GM18909 (cell line): ENCODE results near the gene PSTPIP1.

Source experiments
- ATAC-seq: cut with Tn5 transposase; IDR thresholded peaks from one replicate; pipeline ENCODE4 v1.9.1; 2021; ENCODE audit warnings: mild to moderate bottlenecking; ENCODE audit not compliant: unreplicated experiment, poor library complexity

Gene PSTPIP1

DNA sequence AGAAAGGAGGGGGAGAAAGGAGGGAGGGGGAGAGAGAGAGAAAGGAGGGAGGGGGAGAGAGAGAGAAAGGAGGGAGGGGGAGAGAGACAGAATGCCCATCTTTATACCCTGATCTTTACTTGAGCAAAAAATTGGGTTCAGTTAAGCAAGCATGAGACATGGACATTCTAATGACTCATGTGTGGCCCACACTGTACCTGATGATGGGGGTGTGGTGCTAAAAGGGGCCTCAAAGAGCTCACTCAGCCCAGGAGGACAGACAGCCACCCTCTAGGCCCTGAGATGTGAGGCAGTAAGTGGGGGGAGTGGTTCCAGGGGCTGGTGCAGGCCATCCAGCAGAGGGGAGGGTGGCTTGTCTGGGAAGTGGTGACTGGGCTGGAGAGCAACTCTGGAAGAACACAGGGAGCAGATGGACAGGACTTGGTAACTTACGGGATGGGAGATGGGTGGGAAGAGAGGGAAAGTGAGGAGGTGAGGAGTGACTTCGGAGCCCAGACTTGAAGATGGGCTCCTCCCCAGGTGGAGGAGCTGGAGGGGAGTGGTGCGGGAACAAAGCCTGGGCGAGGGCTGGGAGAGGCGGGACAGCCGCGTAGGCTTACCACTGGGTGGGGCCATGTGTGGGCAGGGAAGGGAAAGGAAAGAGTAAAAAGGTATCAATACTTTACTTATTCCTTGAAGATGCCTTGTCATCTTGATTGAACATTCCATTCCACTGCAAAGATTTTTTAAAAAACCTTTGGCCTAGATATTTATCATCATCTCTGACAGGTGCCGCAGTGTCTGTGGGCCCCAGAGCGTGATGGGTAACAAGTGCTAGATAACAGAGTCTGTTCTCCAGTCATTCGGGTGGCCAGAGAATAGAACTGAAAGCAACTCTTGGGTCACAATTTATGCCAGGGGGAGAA lies 43.6 kb downstream of the PSTPIP1 start:
- no peak for ATAC-seq

DNA sequence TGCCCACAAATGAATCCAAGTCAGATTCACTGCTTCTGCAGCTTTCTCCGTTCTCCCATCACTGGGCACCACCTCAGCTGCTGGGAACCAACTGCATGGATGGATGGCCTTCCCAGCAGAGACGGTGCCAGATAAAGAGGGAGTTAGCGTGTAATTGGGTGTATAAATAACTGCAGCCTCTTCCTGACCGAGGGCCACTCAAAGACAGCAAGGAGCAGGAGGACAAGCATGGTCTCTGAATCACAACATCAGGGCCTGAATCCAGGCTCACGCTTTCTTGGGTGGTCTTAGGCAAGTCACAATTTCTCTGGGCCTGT lies 44.2 kb downstream of the PSTPIP1 start:
- ATAC-seq: no peak

DNA sequence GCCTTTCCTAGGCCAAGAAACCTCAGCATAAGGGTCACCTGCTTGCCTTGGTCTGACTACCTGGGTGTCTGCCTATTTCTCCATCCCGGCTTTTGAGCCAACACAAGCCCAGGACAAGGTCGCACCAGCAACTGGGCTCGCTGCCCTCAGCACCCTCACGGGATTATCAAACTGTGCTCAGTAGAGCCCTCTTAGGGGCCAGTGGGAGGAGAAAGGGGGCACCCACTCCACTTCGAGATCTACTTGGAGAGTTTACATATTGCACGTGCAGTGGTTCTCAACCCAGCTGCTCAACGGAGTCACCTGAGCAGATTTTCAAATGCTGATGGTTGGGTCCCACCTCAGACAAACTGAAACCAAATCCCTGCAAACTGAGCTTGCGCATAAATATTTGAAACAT lies 44.9 kb downstream of the PSTPIP1 start:
- ATAC-seq: no peak

DNA sequence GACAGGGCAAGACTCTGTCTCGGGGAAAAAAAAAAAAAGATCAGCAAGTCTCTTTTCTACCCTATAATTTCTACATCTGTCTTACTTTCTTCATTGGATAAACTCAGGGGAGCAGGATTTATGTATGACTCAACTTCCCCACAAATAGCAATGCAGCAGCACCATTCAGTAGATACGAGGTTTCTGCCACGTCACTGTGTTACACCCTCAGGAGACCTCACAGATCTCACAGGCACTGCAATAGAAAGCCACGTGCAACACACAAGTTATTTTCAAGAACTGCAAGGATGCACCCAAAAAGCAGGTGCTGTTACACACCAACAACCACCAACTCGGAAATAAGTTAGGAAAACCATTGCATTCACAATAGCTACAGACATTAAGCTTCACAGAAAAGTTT lies 45.7 kb downstream of the PSTPIP1 start:
- no peak for ATAC-seq

DNA sequence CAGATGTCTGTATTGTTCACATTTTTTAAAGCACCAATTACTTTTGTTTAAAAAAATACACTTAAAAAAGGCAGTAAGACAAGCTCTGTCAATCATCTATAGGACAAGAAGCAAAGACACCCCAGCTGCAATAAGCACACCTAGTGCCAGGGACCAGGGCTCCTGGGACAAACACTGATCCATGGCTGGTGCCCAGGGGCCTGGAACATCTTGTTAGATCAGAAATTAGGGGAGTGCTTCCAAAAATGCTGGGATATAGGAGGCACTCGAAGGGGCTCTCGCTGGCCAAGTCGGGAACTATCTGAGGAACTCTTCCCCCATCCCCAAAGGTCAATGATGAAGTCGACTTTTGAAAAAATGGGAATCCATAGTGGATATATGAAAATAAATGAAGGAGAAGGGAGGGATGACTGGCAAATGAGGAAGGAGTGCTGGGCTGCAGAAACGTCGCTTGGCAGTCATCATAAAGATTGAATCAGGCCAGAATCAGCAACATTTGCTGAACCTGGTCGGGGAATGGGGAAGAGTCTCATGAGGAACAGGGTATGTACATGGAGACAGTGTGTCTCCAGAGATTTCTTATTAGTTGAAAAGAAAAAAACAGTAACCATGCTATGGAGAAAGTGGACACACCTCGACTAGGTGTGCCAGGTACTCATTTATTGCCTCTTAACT lies 47.5 kb downstream of the PSTPIP1 start:
- ATAC-seq: no peak

DNA sequence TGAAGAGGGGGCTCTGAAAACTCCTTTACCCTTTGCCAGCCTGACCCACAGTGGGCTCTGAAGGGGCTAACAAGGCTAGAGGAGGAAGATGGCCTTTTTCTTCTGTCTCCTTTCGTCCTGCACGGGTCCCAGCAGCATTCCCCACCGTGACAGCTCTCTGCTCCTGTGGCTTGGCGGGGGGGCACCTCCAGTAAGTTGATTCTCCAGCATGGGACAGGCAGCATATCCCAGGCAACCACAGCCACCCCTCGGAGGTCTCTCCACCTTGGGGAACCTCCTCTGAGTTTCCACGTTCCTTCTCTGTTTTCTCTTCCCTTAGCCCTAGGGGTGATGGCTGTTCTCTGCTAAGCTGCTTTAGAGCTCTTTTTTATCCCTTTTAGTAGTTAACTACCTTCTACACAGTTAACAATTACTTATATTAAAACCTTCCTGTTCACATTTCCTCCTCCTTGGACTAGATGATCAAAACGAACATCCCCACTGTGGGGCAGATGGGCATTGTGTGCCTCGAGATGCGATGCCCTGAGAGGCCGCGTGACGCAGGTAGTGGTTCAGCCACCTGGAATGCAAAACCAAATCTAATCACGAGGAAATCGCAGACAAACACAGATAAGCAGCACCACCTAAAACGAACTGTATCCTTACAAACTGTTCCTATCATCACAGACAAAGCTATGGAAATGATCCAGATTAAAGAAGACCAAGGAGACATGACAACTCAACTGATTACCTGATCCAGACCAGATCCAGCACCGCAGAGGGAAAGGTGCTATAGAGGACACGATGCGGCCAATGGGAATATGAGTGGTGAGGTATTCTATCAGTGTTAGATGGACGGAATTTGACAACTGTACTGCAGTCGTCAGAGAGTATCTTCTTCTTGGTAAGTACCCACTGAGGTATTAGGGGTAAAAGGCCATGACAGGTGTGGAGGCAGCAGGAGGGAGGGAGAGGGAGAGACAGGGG lies 48.3 kb downstream of the PSTPIP1 start:
- ATAC-seq: no peak

DNA sequence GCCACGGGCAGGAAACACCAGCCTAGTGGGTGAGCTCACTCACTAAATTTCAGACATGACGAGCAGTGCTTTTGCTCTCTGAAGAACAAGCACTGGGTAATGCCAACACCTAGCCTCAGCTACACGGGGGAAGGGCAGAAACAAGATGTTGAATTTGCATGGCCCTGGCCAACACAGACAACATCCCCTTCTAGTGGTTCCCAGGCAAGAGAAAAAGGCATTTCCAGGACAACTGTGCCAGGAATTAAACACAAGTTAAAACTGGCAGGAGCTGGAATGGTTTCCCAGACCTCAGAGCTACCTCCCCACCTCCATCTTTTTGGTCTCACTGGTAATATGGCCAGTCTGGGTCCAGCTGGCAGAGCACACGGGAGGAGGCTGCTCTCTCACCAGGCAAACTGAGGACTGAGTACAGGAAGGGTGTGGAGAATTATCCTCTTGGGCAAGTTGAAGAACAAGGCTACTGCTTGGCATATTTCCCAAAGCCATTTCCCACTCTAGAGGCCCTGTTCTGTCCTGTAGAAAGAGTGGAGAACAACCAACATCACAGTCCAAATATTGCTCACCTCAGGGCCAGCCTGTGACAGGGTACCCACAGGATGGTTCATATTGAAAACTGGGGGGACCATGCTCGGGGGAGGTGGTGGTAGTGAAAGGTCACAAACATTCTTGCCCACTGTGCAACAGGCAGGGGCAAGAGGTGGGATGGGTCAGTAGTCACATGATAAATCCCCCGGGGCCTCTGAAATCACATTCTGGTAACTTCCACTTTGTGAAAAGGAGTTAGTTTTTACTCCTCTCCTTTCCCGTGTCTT lies 49.5 kb downstream of the PSTPIP1 start:
- ATAC-seq: no peak

DNA sequence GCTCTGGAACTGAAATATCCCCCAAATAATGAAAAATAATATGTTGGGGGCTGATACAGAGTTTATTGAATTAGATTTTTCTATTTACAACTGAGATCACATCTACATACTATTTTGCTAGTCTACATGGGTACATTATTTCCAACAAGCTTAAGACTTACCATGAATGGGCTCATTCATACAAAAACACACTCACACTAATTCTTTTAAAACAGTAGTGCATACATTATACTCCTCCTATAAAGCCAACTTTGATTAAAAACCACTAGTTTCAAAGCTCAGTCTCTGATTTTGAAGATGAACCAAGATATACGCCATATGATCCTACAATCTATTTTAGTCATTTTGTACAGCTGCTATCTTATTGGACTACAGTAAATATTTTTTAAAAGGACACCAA lies 51.1 kb downstream of the PSTPIP1 start:
- no peak for ATAC-seq

DNA sequence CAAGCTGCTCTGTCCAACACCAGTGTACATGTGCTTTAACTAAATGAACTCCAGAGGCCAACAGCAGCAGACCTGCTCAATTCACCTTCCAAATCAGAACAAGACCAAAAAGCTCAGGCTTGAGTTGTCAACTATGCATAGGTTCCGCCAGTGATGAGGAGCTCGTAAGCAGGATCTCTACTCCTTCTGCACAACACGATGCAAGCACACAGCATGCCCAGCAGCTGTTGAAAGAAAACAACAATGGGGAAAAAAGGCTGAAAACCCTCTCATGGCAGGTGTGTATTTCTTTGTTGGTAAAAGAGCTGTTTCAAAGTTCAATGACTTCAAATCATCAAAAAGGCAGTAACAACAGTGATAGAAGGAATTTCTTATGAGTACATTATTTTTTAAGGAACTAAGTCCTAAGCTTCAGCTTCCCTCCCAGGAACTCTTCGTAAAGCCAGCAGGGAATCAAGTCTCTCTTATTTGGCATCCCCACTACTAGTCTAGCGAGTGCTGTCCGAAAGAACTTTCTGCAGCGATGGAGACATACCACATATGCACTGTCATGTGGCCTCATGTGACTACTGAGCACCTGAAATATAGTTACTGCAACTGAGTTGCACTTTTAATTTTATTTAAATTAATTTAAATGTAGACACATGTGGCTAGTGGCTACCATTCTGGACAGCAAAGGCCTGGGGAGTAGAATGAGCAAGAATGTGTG lies 51.9 kb downstream of the PSTPIP1 start:
- no peak for ATAC-seq

DNA sequence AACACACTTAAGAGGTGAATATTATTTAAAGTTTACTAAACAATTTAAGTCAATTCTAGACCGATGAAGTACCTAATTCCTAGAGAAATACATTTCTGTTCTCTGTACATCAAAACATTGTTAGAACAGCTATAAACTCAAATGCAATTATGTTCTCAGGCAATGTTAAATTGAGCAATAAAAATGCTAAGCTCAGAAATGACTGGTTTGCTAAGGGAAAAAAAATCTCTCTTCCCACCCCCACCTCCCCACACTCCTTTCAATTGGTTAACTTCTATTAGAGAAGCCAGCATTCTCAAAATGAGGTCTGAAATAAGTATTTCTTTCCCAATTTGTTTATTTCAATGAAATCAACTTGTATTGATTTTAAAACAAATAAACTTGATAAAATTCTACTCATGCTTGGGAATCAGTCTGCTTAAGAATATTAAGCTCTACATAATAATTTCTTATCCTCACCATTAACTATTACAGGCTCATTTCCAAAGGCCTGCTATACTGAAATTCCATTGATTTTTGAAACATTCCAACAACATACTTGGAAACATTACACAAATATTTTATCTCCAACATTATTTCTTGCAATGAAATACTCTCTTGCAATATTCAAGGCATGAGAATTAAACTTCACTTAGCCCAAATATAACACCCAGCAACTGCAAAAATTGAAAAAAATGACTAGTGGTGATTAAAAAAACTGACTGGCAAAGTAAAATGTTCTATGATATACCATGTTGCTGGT lies 53.4 kb downstream of the PSTPIP1 start:
- no peak for ATAC-seq

DNA sequence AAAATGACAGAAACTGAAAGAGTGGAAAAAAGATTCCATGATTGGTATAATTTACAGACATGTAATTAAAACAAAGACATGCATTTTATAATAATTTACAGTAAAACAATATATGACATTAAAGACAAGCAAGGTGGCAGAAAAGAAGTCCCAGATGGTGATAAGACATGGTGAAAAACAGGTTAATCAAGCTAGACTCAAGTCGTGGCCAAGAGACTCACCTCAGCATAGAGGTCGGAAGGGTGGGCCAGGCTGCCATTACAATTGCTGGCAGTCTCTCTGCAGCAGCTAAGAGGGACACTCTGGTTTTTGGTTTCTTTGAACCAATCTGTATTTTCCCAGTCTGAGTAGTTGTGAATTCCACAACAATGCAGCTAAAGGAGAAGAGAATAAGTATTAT lies 57.6 kb downstream of the PSTPIP1 start:
- no peak for ATAC-seq

DNA sequence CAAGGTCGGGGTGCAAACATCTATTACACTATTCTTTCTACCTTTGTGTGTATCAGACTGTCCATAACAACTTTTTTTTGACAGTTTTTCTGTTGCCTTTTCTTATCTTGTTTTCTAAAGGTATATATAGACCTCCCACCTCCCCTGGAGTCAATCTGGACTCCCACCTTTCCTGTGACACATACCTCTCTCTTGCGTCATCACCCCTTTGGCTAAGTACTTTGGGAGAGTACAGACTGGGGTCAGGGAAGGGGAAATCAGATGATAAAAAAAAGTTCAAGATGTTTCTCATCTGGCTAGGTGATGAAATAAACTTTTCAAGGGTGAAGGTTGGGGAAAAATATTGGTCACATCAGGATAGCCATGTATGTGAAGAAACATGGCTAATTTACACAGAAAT lies 58.8 kb downstream of the PSTPIP1 start:
- ATAC-seq: no peak

DNA sequence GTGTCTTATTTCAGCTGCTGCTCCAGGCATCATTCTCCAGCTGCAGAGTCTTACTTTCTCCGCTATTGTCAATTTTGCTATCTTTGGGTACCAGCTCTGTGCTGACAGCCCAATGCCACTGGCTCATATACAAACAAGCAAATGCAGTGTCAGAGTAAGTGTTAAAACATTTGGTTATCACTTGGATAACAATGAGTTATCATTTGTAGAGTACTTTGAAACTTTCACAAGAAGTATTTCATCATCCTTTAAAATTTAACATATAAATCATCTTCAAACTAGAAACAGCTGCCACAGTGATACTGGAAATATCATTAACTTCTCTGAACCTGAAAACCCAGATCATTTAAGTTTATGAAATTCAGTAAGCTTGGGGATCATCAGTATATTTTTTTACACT lies 62.1 kb downstream of the PSTPIP1 start:
- no peak for ATAC-seq

DNA sequence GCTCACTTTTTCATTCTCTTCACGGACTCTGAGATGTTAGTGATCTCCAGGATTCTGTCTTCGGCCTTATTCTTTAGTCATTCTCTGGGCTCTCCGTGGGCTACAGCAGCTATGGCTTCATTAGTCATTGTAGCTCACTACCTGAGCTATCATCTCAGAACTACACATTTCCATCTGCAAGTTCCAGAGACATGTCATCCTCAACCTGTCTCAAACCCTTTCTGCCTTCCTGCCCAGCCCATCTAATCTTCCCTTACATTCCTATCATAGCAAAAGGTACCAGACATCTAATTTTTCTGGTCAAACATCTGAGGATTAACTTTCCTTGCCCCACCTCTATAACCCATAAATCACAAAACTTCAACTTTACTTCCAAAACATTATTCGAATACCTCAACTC lies 62.8 kb downstream of the PSTPIP1 start:
- no peak for ATAC-seq

DNA sequence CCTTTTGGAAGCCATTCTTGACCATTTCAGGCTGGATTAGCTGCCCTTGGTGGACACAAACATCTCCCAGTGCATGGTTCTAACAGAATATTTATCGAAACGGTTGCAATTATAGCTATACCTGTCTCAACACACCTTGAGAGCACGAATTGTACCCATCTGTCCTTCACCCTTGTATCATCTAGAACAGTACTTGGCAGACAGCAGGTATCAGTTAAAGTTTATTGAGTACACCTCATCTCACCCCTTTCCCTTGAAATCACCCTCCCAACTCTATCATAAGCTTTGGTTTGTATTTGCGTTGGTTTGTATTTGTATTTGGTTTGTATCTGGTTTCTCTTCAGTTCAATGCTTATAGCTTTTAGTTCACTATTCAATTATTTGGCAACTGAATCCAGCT lies 63.5 kb downstream of the PSTPIP1 start:
- no peak for ATAC-seq

DNA sequence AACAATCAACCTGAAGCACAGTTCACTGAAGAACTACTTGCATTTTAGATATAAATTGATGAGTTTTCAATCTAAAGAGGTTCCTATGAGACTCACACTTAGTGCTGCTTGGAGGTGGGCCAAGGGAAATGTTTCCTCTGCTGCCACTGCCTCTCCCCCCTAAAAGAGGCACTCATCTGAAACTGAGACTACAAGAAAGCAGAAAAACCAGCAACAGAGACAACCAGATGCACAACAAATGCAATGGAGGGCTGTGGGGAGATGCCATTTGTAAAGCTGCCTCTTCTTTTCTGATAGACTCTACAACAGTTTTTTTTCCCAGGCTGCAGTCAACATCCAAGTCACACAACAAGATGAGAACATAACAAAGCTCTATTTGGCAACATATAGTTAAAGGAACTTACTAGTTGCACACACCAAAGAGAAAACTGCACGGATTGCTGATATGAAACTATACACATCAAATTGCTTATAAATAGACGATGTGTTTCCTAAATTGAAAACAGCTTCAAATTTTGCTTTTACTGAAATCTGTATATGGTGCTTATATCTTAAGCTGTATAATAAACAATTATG lies 64.9 kb downstream of the PSTPIP1 start:
- ATAC-seq: peak; percentile 60

DNA sequence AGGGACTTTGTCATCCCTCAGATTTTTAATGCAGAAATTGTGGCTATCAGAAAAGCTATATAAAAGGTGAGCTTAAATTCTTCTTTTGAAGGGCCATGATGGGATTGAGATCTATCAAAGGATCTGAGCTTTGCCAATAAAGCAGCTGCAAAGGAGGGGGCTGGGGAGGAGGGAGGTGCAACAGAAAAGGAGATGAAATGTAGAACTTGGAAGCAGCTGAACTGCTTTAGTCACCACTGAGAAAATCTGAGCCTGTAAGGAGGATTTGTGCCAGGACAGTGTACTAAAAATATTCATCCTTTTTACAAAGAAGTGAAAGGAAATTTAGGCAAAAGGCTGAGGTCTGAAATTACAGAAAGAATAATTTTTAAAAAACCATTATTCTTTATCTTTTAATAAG lies 65.6 kb downstream of the PSTPIP1 start:
- no peak for ATAC-seq

DNA sequence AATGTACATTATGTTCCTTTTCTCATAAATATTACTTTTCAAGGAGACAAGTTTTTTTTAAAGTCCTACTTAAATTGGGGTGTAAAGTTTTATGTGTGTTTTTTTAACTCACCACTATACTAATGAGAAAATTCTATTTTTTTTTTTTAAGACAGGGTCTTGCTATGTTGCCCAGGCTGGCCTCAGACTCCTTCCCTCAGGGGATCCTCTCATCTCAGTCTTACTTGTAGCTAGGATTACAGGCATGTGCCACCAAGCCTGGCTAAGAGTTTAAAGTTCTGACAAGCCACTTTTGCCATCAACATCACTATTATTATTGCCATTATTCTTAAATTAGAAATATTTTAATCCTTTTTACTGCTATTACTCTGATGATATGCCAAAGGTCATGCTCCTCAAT lies 68.3 kb downstream of the PSTPIP1 start:
- no peak for ATAC-seq
